NCI-H146 treated with DMSO at 0.1 percent for 48 hours (cell line): ENCODE measurements around the gene DDX23.
"Not testable (repeated sequence)": the region's sequence is repeated elsewhere in the genome, so short reads cannot be mapped to it uniquely, and the experiment has no call there.

Source experiments
- DNase-seq: peaks from one replicate; lab custom pipeline; 2025; ENCODE audit not compliant: unreplicated experiment; lab: John Stamatoyannopoulos, UW

DDX23 gene

DNA sequence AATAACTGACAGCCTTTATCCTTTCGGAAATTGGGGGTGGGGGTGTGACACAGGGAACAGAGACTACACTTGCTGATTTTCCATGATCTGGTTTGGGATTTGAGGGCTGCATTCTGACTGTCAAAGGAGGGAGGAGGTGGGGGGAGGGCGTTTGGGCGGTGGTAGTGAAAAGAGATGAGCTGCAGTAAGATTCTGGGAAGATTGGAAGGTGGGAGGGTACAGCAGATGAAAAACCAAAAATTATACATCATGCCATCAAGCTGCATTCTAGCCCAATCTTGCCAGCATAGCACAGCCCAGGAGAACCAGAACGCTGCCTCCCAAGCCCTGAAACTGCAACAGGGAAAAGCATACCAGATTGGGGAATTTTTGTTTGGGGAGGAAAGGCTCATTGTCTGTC, 11.3 kb upstream of the DDX23 start:
- no peak for DNase-seq

DNA sequence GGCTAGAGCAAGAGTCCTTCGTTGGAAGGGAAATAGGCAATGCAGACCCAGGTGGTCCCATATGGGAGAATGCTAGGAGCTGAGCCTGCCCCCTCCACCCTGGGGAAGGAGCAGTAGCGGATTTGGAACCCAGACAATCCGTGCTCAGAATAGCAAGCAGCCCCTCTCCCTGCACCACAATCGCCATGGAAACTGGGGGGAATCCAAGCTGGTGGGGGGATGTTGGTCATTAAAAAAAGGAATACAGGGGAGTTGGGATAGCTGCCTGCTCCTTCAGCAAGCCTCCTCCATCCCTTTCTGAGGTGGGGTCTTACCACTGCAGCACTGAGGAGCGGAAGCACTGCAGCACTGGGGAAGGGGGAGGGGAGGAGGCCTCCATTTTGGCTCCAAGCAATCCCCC, 10.8 kb upstream of the DDX23 start:
- DNase-seq = no peak

DNA sequence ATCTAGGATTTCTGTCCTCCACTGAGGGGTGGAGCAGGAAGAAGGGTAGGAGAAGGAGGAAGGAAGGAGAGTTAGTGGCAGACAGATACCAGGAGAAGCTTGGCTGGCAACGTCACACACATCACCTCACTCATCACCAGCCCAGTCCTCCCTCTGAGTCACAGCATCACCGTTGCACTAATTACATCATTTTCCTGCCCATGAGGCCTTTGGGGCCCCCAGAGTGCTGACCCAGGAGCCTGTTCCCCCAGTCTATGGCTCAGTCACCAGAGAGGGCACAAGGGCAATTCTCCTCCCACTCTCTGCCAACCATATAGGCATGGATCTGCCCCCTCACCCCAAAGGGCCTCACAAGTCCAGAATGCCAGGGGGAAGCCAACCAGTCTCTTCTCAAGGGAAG, 9.1 kb upstream of the DDX23 start:
- no peak for DNase-seq

DNA sequence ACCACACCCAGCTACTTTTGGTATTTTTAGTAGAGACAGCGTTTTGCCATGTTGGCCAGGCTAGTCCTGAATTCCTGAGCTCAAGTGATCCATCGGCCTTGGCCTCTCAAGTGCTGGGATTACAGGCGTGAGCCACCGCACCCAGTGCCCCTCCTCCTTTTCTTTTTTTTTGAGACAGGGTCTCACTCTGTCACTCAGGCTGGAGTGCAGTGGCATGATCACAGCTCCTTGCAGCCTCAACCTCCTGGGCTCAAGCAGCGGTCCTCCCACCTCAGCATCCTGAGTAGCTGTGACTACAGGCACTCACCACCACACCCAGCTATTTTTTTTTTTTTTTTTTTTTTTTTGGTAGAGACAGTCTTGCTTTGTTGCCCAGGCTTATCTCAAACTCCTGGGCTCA, 8.3 kb upstream of the DDX23 start:
- not testable (repeated sequence) for DNase-seq

DNA sequence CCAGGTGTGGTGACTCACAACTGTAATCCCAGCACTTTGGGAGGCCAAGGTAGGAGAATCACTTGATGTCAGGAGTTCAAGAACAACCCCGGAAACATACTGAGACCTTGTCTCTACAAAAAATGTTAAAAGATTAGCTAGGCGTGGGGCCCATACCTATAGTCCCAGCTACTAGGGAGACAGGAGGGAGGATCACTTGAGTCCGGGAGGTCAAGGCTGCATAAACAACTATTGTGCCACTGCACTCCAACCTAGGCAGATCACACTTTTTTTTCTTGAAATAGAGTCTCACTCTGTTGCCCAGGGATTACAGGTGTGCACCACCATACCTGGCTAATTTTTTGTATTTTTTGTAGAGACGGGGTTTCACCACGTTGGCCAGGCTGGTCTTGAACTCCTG, 7.6 kb upstream of the DDX23 start:
- DNase-seq = no peak

DNA sequence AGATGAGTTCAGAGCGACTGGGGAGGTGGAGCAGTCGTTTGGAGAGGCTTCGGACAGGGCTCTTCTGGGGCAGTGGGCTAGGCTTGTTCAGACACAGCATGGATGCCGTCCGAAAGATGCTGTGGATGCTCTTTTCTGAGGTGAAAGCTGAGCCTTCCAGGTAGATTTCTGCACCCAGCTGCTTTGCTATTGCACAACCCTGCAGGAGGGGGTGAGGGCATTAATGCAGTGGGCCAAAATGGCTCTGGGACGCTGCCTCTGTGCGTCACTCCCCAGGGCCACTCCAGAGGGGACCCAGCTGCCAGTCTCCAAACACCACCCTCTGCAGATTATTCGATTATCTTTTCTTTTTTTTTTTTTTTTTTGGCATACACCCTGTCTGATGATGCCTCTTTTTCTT, 6.1 kb upstream of the DDX23 start:
- no peak for DNase-seq

DNA sequence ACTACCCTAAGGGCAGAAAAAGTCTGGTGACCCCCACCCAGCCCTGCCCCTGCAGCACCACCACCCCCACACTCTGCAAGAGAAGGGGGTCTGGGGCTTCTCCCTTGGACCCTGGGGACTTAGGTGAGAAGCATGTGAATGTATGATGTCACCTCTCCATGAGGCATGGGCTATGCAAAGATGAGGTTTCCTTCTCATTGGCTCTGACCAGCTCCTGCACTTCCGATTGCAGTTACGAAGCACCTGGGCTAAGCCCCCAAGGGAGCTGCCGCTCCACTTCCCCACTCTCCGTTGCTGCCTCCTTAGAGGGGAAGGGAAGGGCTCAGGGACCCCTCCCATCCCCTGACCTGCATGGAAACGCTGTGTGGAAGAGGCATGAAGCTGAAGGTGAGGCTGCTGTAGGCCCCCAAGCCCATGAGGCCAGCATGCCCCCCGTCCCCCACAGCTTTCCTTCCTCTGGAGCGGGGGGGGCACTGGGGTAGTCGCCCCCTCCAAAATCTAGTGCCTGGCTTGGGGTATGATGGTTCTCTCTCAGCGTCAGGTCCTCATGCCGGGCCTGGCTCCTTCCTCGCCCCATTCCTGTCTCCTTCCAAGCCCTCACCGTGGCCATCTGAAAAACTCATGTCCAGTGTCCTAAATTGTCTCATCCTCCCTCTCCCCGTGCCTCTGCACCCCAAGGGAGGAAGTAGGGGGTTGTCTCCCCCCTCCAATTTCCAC, 5.5 kb upstream of the DDX23 start:
- DNase-seq = no peak

DNA sequence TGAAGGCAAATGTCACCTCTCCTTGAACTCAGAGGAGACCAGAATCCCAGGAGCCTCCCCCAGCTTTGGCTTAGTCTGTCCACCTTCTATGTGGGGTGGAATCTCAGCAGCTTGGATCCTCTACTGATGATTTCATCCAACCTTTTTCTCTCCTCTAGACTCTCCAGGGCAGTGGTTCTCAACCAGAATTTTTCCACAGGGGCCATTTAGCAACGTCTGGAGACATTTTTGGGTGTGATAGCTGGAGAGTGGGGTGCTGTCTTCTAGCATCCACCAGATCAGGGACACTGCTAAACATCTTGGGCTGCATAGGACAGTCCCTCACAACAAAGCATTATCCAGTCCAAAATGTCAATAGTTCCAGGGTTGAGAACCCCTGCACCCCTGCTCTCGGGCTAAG, 4.4 kb upstream of the DDX23 start:
- no peak for DNase-seq

DNA sequence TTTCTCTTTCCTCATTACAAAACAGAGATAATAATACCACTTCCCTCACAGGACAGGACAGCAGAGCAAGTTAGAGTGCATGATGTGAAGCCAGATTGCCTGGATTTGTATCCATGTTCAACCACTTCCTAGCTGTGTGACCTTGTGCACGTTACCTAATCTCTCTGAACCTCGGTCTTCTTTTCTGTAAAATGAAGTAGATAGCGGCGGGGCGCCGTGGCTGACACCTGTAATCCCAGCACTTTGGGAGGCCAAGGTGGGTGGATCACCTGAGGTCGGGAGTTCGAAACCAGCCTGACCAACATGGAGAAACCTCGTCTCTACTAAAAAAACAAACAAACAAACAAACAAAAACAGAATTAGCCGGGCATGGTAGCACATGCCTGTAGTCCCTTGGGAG, 3.0 kb upstream of the DDX23 start:
- DNase-seq = not testable (repeated sequence)

DNA sequence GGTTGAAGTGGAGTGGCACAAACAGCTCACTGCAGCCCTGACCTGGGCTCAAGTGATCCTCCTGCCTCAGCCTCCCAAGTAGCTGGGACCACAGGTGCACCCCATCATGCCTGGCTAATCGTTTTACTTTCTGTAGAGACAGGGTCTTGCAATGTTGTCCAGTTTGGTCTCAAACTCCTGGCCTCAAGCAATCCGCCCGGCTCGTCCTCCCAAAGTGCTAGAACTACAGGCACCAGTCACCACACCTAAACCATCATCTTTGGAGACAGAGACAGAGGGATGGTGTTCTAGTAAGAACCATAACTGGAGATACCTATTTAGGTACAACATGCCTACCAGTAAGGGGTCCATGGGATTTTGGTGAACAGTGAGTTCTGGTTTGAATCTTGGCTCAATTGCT, 2.5 kb upstream of the DDX23 start:
- DNase-seq = no peak

DNA sequence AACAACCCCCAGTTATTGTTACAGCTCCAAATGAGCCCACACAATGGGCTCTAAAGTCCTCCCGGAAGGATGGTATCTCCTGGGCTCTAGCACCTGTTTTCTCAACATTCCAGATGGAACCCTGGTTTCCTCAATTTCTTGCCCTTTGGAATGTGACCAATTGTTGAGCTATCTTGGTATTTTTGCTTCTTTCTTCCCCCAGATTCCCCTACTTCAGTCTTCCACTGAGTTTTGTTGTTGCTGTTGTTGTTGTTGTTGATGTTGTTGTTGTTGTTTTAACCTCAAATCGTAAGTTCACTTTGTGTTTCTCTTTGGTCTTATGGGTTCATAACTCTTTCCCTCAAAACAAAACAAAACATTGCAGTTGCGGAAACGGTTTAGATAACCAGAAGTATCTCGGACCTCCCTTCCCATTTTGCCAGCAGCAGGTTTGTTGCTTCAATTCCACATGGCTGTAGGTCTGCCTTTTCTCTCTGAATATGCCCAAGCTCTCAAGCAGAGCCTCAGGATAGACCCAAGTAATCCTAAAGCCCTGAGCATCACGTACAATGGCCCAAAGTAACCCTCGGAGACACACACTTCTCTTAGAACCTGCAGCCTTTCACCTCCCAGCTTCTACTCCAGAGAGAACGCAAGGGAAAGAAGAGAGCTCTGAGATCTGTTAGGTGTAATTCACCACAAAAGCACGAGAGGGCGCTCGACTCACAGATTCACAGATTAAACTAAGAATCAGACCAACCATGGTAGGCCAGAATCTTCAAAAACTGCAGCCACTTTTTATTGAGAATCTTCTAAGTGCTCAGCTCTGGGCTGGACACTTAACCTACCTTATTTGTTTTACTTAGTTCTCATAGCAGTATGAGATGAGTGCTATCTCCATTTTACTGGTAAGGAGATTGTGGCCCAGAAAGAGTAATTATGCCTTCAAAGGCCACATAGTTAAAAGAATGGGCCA, 1.0 kb upstream of the DDX23 start:
- DNase-seq = peak; percentile 78

DNA sequence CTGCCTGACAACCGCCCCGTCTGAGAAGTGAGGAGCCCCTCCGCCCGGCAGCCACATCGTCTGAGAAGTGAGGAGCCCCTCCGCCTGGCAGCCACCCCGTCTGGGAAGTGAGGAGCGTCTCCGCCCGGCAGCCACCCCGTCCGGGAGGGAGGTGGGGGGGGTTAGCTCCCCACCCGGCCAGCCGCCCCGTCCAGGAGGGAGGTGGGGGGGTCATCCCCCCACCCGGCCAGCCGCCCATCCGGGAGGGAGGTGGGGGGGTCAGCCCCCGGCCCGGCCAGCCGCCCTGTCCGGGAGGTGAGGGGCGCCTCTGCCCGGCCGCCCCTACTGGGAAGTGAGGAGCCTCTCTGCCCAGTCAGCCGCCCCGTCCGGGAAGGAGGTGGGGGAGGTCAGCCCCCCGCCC, 9.9 kb downstream of the DDX23 start:
- not testable (repeated sequence) for DNase-seq

DNA sequence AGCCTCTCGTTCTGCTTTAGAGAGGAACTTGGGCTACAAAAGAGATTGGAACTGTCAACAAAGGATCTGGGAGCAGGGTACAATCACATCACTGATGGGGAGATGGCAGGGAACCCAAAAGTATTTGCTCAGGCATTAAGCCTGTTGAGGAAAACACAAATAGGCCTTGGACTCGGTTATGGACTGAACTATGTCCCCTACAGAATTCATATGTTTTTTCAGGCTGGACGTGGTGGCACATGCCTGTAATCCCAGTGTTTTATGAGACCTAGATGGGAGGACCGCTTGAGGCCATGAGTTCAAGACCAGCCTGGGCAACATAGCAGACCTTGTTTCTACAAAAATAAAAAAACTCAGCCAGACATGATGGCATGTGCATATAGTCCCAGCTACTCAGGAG, 13.9 kb downstream of the DDX23 start:
- no peak for DNase-seq

DNA sequence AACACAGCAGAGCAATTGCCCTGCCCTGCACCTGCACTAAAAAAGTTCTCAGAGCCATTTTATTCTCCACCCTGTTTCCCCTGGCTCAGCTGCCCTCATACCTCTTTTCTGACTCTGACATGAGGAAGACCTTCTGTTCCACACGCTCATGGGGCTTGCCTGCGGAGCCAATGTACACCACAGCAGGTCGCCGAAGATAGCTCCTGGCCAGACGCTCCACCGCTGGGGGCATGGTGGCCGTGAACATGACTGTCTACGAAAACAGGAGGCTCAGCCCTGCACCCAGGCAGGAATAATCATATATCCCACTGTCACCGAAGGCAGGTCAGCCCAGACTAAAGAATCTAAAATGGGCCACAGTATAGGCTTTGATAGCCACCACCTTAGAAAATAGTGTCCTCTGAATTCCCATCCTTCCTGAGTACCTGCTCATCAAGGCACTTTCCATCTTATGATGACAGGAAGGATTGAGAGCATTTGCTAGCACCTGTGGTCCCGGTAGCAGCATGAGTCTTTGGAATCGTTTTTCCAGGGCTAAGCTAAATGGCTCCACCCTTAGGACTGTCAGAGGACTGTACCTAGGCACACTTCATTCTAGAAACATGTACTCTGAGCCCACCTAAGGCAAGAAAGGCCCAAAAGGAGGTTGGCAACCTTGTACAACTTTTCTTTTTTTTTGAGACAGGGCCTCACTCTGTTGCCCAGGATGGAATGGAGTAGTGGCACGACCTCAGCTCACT, 19.5 kb downstream of the DDX23 start:
- no peak for DNase-seq

DNA sequence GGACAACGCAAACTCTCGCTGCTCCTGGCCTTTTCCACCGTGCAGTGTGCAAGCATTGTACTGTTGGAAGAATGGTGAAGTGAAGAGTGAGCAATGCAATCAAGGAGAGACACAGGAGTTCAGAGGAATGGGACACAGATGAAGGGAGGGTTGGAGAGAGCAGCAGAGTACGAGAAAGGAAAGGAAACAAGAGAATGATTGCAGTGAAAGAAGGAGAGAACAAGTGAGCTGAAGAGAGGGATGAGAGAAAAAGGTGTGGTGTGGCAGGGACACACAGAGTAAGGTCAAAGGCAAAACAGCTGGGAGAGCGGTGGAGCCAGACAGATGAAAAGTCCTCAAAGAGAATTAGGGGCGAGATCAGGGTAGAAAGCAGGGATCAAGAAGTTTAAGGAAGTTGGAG, 20.7 kb downstream of the DDX23 start:
- DNase-seq = no peak

DNA sequence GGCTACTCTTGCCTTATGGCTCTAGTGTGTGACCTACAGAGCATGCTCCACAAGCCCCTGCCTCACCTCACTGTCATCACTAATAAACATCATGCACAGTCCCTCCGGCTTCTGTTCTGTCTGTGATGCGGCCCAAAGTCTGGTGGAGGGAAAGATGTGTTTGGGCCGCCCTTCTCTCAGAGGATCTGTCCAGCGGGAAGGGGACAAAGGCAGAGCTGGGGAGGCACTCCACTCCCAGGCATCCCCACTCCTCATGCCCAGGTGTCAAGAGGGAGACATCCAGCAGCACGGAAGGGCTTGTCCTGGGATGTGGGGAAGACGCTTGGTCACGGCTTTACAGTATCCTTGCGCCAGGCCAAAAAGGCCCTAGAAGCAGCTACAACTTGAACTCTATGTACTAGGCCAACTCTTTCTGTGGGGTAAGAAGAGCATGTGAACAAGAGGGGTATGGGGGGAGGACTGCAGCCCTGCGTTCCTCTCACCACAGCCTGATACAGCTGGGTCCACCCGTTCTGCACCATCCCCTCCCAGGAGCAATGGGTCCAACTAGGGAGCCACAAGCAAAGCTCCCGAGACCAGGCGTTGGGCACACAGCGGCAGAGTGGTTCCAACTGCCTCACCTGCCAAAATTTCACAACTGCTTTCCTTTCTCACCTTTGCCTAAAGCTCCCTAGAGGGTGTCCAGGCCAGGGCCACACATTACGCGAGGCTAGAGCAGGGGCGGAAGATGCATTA, 23.0 kb downstream of the DDX23 start:
- no peak for DNase-seq

DNA sequence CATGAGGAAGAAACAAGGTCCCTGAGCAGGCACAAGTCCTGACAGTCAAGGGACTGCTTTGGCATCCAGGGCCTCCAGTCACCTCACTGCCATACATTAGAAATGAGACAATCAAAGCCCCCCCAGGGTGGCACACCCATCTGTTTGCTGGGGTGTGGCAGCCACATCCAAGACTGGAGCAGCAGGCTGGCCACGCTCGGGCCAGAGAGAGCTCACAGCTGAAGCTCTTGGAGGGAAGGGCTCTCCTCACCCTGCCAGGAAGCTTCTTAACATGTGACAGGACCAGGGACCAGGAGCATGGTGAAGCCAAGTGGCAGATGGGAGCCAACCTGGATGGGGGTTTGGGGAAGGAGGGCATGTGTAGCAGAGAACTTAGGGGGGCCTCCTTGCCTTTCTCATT, 23.7 kb downstream of the DDX23 start:
- DNase-seq = no peak

DNA sequence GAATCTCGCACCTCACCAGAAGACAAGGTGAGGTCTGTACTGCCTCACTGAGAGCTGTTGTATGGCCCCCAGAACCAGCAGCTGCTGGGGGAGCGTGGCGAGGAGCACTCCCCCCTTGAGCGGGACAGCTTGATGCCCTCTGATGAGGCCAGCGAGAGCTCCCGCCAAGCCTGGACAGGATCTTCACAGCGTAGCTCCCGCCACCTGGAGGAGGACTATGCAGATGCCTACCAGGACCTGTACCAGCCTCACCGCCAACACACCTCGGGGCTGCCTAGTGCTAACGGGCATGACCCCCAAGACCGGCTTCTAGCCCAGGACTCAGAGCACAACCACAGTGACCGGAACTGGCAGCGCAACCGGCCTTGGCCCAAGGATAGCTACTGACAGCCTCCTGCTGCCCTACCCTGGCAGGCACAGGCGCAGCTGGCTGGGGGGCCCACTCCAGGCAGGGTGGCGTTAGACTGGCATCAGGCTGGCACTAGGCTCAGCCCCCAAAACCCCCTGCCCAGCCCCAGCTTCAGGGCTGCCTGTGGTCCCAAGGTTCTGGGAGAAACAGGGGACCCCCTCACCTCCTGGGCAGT, 24.4 kb downstream of the DDX23 start:
- DNase-seq = no peak

DNA sequence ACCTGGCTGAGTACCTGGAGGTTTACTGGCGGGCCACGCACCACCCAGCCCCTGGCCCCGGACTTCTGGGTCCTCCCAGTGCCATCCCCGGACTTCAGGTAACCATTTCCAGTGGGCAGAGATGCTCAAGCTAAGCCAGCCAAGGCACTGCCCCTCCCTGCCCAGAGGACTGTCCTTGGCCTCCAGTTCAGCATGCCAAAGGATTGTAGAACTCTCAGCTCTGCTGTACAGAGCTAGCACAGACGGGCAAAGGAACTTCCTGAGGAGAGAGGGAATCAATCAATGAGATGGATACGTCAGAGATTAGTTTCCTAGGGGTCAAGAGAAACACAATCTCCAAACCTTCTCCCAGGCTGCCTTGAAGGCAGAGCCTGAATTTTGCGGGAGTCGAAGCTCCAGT, 24.9 kb downstream of the DDX23 start:
- DNase-seq = no peak

DNA sequence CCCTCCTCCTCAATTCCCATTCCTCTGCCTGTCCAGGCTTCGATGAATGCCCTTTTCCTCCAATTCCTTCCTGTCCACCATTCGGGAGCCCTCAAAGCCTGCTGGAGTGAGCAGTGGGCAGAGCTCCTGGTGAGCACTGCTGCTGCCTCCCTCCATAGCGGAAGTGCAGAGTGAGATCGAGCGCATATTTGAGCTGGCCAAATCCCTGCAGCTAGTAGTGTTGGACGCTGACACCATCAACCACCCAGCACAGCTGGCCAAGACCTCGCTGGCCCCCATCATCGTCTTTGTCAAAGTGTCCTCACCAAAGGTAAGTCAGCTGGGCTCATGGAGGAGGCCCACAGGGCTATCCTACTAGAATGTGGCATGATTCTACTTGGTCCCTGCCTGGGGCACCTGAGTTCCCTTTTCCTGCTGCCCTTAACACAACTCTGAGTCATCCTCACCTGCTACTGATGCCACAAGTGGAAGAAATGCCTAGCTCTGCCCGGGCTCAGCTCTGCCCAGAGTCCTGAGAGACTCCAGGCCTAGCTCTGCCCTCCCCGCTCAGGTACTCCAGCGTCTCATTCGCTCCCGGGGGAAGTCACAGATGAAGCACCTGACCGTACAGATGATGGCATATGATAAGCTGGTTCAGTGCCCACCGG, 25.6 kb downstream of the DDX23 start:
- no peak for DNase-seq
